ENCODE data around the gene JPH3. TPM values are rescaled to one million over a fixed set of nuclear protein-coding genes. Genes with fewer than 3 reads are reported as not detected.

JPH3 gene
- total RNA-seq, 1 experiment from 2014 or later = not detected

- no peak for DNase-seq (ENCODE audit: low read depth)
Measured at GRCh38 chr16:87695534-87695933, 93.2 kb downstream of the JPH3 start.

GRCh38 chr16:87696726-87697125 is 94.4 kb downstream of the JPH3 start:
- DNase-seq (ENCODE audit: low read depth) = no peak

- no peak for DNase-seq (ENCODE audit: low read depth)
Measured at GRCh38 chr16:87697256-87697655, 94.9 kb downstream of the JPH3 start.

GRCh38 chr16:87697792-87698191 is 95.5 kb downstream of the JPH3 start:
- no peak for DNase-seq (ENCODE audit: low read depth)

- no peak for DNase-seq (ENCODE audit: low read depth)
Measured at GRCh38 chr16:87698241-87698640, 95.9 kb downstream of the JPH3 start.

- no peak for DNase-seq (ENCODE audit: low read depth)
Measured at GRCh38 chr16:87698676-87699199, 96.4 kb downstream of the JPH3 start.

GRCh38 chr16:87700406-87701077 is 98.2 kb downstream of the JPH3 start:
- no peak for DNase-seq (ENCODE audit: low read depth)

- no peak for DNase-seq (ENCODE audit: low read depth)
Measured at GRCh38 chr16:87701078-87701460, 98.8 kb downstream of the JPH3 start.

- no peak for DNase-seq (ENCODE audit: low read depth)
Measured at GRCh38 chr16:87701505-87701921, 99.2 kb downstream of the JPH3 start.

GRCh38 chr16:87702325-87702811 is 100.1 kb downstream of the JPH3 start:
- DNase-seq (ENCODE audit: low read depth) = no peak

GRCh38 chr16:87703071-87703470 is 100.8 kb downstream of the JPH3 start:
- no peak for DNase-seq (ENCODE audit: low read depth)

- DNase-seq (ENCODE audit: low read depth) = no peak
Measured at GRCh38 chr16:87703835-87704375, 101.6 kb downstream of the JPH3 start.

GRCh38 chr16:87704754-87705353 is 102.5 kb downstream of the JPH3 start:
- DNase-seq (ENCODE audit: low read depth) = no peak

GRCh38 chr16:87705771-87706277 is 103.5 kb downstream of the JPH3 start:
- no peak for DNase-seq (ENCODE audit: low read depth)

- no peak for DNase-seq (ENCODE audit: low read depth)
Measured at GRCh38 chr16:87706278-87707000, 104.1 kb downstream of the JPH3 start.

- no peak for DNase-seq (ENCODE audit: low read depth)
Measured at GRCh38 chr16:87707097-87707496, 104.8 kb downstream of the JPH3 start.

- no peak for DNase-seq (ENCODE audit: low read depth)
Measured at GRCh38 chr16:87707714-87708580, 105.6 kb downstream of the JPH3 start.

GRCh38 chr16:87708881-87709638 is 106.8 kb downstream of the JPH3 start:
- DNase-seq (ENCODE audit: low read depth) = no peak

- DNase-seq (ENCODE audit: low read depth) = no peak
Measured at GRCh38 chr16:87709677-87710076, 107.4 kb downstream of the JPH3 start.

GRCh38 chr16:87710887-87711286 is 108.6 kb downstream of the JPH3 start:
- DNase-seq (ENCODE audit: low read depth) = no peak

All from LHCN-M2 (cell line).